H1 (cell line): Measurements from ENCODE around the gene EXOSC5. TPM values are rescaled to one million over a fixed set of nuclear protein-coding genes. Genes with fewer than 3 reads are reported as not detected.

ENCODE experiments used
- polyA plus RNA-seq, 7 experiments: library from polyadenylated mRNA; depleted of rRNA in 3 of 7; stranded (reverse) in 5 of 7; unstranded in 2 of 7; fragments of >200 nt in 5 of 7; fragments of 200-250 nt in 2 of 7; gene quantifications; 1 replicate in 5 of 7; 2 replicates in 1 of 7; 4 replicates in 1 of 7; pipeline versions ENCODE4 v1.2.1 to v1.2.3, GENCODE V29; 2011 to 2013; ENCODE audit warnings: missing spikeins in 2 of 7, mixed read lengths in 2 of 7
- total RNA-seq: library from RNA; stranded (reverse); fragmentation: NEBNext Ultra II Directional; extraction: Animal tissue kit (Norgen Biotek cat#: 25700); gene quantifications from 2 replicates; pipeline ENCODE4 v1.2.1, GENCODE V29; 2021
- TF ChIP-seq, protein P1 (sequence below), 3 experiments: IDR thresholded peaks; 1 replicate in 2 of 3; 2 replicates in 1 of 3; pipeline versions ENCODE4 v1.5.1 to v1.6.1; 2011; ENCODE audit warnings: low read length in 3 of 3, mild to moderate bottlenecking in 3 of 3, inconsistent platforms in 2 of 3, low read depth in 1 of 3, moderate library complexity in 1 of 3; ENCODE audit not compliant: insufficient read depth in 1 of 3; ENCODE audit errors: control extremely low read depth in 1 of 3

Gene EXOSC5
- total and polyA plus RNA-seq, 2 of the 8 experiments (the other 6 are each of a cell fraction or from before 2014, with no cell fraction given) = 56.2 to 92.8 TPM

DNA sequence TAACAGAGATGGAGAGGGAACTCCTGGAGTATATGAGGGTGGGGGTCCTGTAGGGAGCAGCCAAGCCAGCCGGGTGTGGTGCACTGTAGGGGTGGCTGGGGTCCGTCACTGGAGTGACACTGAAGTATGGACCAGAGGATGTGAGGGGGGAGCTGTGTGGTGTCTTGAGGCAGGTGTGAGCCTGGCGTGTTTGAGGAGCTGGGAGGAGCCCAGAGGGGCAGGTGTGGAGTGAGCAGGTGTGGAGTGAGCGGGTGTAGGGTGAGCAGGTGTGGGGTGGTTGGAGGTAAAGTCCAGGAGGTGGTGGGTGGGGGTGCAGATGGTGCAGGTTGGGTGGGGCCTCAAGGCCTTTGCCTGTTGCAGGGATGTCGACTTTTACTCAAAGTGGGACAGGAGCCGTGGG is 24.2 kb upstream of the EXOSC5 start (continued):
- TF ChIP-seq, protein P1, sequence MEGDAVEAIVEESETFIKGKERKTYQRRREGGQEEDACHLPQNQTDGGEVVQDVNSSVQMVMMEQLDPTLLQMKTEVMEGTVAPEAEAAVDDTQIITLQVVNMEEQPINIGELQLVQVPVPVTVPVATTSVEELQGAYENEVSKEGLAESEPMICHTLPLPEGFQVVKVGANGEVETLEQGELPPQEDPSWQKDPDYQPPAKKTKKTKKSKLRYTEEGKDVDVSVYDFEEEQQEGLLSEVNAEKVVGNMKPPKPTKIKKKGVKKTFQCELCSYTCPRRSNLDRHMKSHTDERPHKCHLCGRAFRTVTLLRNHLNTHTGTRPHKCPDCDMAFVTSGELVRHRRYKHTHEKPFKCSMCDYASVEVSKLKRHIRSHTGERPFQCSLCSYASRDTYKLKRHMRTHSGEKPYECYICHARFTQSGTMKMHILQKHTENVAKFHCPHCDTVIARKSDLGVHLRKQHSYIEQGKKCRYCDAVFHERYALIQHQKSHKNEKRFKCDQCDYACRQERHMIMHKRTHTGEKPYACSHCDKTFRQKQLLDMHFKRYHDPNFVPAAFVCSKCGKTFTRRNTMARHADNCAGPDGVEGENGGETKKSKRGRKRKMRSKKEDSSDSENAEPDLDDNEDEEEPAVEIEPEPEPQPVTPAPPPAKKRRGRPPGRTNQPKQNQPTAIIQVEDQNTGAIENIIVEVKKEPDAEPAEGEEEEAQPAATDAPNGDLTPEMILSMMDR (IDR thresholded peaks at IDR 0.05; ENCODE audit: control extremely low read depth in 1 of 3, insufficient read depth in 1 of 3, low read depth in 1 of 3, low read length in 3 of 3) = no peak
